Subcutaneous adipose tissue (tissue), 4 donors: ENCODE measurements around the gene DEAF1. TPM values are rescaled to one million over a fixed set of nuclear protein-coding genes. Genes with fewer than 3 reads are reported as not detected.

Source experiments
- total RNA-seq, 4 donors: library from RNA; depleted of rRNA; stranded (reverse); fragments of >200 nt; gene quantifications; one replicate each; pipeline ENCODE4 v1.1.0, GENCODE V29; 2016
- TF ChIP-seq, protein P1 (sequence below): fragments of 450-650 bp; IDR thresholded peaks from one replicate; pipeline ENCODE4 v1.5.1; 2016; ENCODE audit warnings: low read depth, mild to moderate bottlenecking, control low read depth, antibody characterized with exemption, moderate library complexity

Gene DEAF1
- total RNA-seq, 4 donors from 2014 or later = 14.0 to 28.4 (median 18.4) TPM

DNA sequence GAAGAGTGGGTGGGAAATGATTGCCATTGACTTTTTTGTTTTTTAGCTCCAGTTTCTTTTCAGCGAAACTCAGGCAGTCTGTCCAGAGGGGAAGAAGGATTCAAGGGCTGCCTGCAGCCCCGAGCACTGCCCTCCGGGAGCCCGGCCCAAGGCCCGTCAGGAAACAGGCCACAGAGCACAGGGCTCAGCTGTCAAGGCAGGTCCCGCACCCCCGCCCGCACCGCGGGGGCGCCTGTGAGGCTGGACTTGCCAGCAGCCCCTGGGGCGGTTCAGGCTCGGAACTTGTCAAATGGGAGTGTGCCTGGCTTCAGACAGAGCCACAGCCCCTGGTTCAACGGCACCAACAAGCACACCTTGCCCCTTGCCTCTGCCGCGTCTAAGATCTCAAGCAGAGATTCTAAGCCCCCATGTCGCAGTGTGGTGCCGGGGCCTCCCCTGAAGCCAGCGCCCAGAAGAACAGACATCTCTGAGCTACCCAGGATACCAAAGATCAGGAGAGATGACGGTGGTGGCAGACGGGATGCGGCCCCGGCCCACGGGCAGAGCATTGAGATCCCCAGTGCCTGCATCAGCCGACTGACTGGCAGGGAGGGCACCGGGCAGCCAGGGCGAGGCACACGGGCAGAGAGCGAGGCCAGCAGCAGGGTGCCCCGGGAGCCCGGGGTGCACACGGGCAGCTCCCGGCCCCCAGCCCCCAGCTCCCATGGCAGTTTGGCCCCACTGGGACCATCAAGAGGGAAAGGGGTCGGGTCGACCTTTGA, 87.8 kb downstream of the DEAF1 start:
- TF ChIP-seq, protein P1, sequence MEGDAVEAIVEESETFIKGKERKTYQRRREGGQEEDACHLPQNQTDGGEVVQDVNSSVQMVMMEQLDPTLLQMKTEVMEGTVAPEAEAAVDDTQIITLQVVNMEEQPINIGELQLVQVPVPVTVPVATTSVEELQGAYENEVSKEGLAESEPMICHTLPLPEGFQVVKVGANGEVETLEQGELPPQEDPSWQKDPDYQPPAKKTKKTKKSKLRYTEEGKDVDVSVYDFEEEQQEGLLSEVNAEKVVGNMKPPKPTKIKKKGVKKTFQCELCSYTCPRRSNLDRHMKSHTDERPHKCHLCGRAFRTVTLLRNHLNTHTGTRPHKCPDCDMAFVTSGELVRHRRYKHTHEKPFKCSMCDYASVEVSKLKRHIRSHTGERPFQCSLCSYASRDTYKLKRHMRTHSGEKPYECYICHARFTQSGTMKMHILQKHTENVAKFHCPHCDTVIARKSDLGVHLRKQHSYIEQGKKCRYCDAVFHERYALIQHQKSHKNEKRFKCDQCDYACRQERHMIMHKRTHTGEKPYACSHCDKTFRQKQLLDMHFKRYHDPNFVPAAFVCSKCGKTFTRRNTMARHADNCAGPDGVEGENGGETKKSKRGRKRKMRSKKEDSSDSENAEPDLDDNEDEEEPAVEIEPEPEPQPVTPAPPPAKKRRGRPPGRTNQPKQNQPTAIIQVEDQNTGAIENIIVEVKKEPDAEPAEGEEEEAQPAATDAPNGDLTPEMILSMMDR = no peak

DNA sequence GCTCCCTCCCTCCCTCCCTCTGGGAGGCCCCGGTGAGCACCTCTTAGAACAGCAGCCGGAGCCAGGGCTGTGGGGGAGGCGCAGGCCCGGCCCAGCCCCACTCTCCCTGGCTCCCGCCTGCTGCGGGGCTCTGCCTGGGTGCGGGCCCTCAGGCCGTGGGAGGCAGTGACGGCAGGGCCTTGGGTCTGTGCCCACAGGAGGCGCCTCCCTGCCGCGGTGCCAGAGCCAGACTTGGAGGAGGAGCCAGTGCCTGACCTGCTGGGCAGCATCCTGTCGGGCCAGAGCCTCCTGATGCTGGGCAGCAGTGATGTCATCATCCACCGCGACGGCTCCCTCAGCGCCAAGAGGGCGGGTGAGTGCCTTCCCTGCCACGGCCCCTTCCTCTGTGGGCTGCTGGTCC, 88.8 kb downstream of the DEAF1 start:
- TF ChIP-seq, protein P1 = no peak

DNA sequence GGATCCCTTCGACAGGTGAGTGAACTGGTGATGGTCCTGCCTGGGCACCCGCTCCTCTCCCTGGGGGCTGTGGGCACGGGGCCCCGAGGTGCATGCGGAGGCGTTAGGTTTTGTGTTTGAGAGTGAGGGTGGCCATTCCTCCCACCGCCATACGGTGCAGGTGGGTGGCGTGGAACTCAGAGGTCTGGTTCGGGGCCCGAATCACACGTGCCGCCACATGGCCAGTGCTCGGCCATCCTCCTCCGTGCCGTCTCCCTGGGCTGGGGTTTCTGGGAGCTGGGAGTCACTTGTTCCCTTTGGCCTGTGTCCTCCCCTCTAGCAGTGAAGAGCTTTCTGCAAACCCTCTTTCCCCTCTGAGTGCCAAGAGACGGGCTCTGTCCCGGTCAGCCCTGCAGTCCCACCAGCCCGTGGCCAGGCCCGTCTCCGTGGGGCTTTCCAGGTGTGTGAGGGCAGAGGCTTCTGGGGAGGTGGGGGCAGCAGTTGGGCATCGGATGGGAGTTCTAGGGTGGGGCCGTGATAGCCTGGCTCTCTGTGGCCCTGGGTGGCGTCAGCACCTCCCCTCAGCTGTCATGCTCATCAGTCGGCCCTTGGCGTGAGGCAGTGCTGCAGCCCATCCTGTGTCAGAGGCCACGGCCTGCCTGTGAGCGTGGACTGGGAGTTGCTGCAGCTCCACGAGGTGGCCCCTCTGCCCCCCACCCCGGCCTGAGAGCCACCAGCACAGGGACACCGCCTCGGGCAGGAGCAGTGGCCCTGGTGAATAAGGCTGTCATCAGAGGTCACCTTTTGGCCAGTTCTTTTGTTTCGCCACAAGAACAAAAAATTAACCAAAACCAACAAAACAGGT, 89.5 kb downstream of the DEAF1 start:
- TF ChIP-seq, protein P1 = no peak

DNA sequence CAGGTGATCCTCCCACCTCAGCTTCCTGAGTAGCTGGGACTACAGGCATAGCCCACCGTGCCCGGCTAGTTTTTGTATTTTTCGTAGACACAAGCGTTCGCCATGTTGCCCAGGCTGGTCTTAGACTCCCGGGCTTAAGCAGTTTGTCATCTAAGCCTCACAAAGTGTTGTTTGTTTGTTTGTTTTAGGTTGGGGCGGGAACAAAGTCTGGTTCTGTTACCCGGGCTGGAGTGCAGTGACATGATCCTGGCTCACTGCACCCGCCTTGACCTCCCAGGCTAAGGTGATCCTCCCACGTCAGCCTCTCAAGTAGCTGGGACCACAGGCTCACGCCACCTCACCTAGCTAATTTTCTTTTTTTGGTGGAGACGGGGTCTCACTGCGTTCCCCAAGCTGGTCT, 91.9 kb downstream of the DEAF1 start:
- TF ChIP-seq, protein P1 = no peak

DNA sequence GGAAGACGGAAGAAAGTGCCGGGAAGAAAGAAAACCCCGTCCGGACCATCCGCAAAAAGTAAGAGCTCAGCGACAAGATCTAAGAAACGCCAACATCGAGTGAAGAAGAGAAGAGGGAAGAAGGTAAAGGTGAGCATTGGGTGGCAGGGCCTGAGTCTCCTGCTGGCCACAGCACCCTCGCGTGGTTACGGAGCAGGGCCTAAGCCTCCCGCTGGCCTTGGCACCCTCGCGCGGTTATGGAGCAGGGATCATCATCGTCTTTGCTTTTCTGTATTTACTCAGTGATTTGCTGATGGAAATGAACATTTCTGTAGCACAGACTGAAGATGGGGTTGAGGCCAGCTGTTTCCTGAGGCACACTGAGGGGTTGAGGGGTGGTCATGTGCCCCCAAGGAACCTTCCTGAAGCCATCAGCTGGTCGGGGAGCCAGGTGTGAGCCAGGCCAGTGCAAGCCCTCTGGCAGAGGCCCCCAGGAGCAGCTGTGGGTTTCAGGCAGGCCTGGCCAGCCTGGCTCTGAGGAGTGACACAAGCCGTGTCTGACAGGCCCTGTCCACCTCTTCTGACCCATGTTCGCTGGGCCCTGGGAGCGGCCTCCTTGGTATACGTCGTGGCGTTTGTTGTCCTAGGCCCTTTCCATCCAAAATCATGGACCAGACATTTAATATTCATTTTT, 93.3 kb downstream of the DEAF1 start:
- TF ChIP-seq, protein P1 = no peak

DNA sequence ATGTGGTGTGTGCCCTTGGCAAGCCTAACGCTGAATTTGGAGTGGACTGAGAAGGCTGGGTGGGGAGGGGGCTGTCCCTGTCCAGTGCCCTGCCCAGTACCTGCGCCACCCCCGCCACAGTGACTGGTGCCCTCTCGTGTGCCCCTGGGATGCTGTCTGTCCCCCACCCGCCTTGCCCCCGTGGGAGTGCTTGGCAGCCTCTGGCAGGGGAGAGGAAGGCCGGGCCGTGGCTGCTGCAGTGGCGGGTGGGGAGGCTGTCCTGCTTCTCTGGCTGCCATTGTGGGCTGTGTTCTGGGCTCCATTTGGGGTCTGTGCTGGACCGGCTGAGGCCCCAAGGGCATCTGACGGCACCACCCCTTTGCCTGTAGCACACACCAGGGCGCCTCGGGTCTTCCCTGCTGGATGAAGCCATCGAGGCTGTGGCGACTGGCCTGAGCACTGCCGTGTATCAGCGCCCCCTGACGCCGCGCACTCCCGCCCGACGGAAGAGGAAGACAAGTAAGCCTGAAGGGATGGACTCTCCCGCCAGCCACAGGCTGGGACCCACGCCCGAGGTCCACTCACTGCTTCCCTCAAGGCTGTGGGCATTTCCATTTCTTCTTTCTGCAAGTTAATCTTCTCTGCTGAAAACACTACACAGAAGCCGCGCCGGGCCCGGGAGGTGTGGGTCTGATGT, 96.9 kb downstream of the DEAF1 start:
- TF ChIP-seq, protein P1 = no peak
